OCI-M1 (cell line): ENCODE results near the gene CSF2RB.

ENCODE experiments used
- DNase-seq: peaks from one replicate; lab custom pipeline; 2025; lab: John Stamatoyannopoulos, UW

The CSF2RB gene

GRCh38 chr22:36921309-36922104 lies 8.1 kb downstream of the CSF2RB start:
- DNase-seq, result peak; percentile 22

GRCh38 chr22:36922105-36922608 lies 8.7 kb downstream of the CSF2RB start:
- DNase-seq, result no peak

- DNase-seq, result no peak
Observed at GRCh38 chr22:36922711-36923110, 9.3 kb downstream of the CSF2RB start.

GRCh38 chr22:36923131-36923788 lies 9.8 kb downstream of the CSF2RB start:
- DNase-seq, result no peak

- no peak for DNase-seq
Observed at GRCh38 chr22:36924151-36924698, 10.8 kb downstream of the CSF2RB start.

- no peak for DNase-seq
Observed at GRCh38 chr22:36925388-36926290, 12.2 kb downstream of the CSF2RB start.

- no peak for DNase-seq
Observed at GRCh38 chr22:36926309-36926708, 12.9 kb downstream of the CSF2RB start.

- DNase-seq, result no peak
Observed at GRCh38 chr22:36926721-36927435, 13.4 kb downstream of the CSF2RB start.

GRCh38 chr22:36927671-36928070 lies 14.2 kb downstream of the CSF2RB start:
- DNase-seq, result no peak

- DNase-seq, result no peak
Observed at GRCh38 chr22:36928196-36928595, 14.8 kb downstream of the CSF2RB start.

- no peak for DNase-seq
Observed at GRCh38 chr22:36928786-36929535, 15.5 kb downstream of the CSF2RB start.

GRCh38 chr22:36929621-36930020 lies 16.2 kb downstream of the CSF2RB start:
- no peak for DNase-seq

- no peak for DNase-seq
Observed at GRCh38 chr22:36930041-36930935, 16.9 kb downstream of the CSF2RB start.

GRCh38 chr22:36931446-36931845 lies 18.0 kb downstream of the CSF2RB start:
- no peak for DNase-seq

GRCh38 chr22:36933629-36934417 lies 20.4 kb downstream of the CSF2RB start:
- no peak for DNase-seq

- peak; percentile 14 for DNase-seq
Observed at GRCh38 chr22:36934418-36935312, 21.2 kb downstream of the CSF2RB start.

- no peak for DNase-seq
Observed at GRCh38 chr22:36935313-36935610, 21.8 kb downstream of the CSF2RB start.

- no peak for DNase-seq
Observed at GRCh38 chr22:36935694-36936093, 22.3 kb downstream of the CSF2RB start.
